DOHH2 (cell line): ENCODE measurements around the gene ITPR1.

Experiments
- CTCF ChIP-seq: fragments of 200-600 bp; sonication (generic); IDR thresholded peaks from one replicate; pipeline ENCODE4 v1.5.1; 2014; ENCODE audit warnings: antibody characterized with exemption, mild to moderate bottlenecking, low read depth, low read length; ENCODE audit not compliant: poor library complexity, severe bottlenecking
- EZH2phosphoT487 ChIP-seq: fragments of 200-600 bp; sonication (generic); IDR thresholded peaks from 2 replicates; pipeline ENCODE4 v1.6.1; 2017; ENCODE audit warnings: borderline replicate concordance, mild to moderate bottlenecking, antibody characterized with exemption, low read length, moderate library complexity, mixed read lengths

GRCh38 chr3:4601892-4602291, 108.7 kb downstream of the ITPR1 start:
- TF ChIP-seq CTCF (no peak), EZH2phosphoT487 (no peak)
